Measurements from ENCODE around the gene NDUFAF7. TPM values are rescaled to one million over a fixed set of nuclear protein-coding genes. Genes with fewer than 3 reads are reported as not detected.
A peak's percentile ranks its signal among the peaks of the same experiment; 100 is the strongest.

NDUFAF7 gene
- 10 to 100 TPM in 3 of 4 donors, 1 to 10 TPM in 1; 9.0 to 15.7 (median 10.8) TPM for polyA plus RNA-seq
- long read RNA-seq, donor 1, result 0 reads
- long read RNA-seq, donor 2, partial matches to known transcripts, result 0 of 2 reads
- long read RNA-seq, donor 2, other reads (novel, unspliced or antisense), result 0 of 2 reads
- long read RNA-seq, donor 3, result 0 reads
- long read RNA-seq, donor 4, result 0 reads
- long read RNA-seq, donor 5, partial matches to known transcripts, result 0 of 1 reads
- long read RNA-seq, donor 5, other reads (novel, unspliced or antisense), result 0 of 1 reads
- long read RNA-seq, donor 6, partial matches to known transcripts, result 0 of 2 reads
- long read RNA-seq, donor 6, other reads (novel, unspliced or antisense), result 0 of 2 reads
- long read RNA-seq, donor 7, result 0 reads
- long read RNA-seq, donor 8, result 0 reads
- long read RNA-seq, donor 9, partial matches to known transcripts, result 0 of 1 reads
- long read RNA-seq, donor 9, other reads (novel, unspliced or antisense), result 0 of 1 reads
- long read RNA-seq, donor 10, result 0 reads

GRCh38 chr2:37231241-37232130, at the start of gene NDUFAF7, which contains the start of gene CEBPZ:
Gene NDUFAF7 (plus strand): TSS chr2:37231658. CDS start chr2:37231706, 48 bp downstream.
Gene CEBPZ (minus strand): TSS chr2:37231596. CDS start chr2:37231567, 29 bp downstream.
- DNase-seq, result peak; percentile 96 to 97
- WGBS, 3 donors, result 0% methylated on average over 66 to 73 of the region's 73 CpGs
- Histone ChIP-seq H3K27me3 (ENCODE audit: control insufficient read depth in 3 of 3, insufficient read depth in 3 of 3, low read length in 3 of 3) (no peaks in the 10 kb centered on the region), H3K36me3 (ENCODE audit: control insufficient read depth in 3 of 3, insufficient read depth in 2 of 3, low read depth in 1 of 3, low read length in 3 of 3) (peaks cover 0 to 14% (median 2%) of the 10 kb centered on the region in 3 donors), H3K4me1 (ENCODE audit: control insufficient read depth in 3 of 3, insufficient read depth in 2 of 3, low read depth in 1 of 3, low read length in 2 of 3) (peaks cover 4 to 12% (median 7%) of the 10 kb centered on the region in 3 donors), H3K9me3 (ENCODE audit: control insufficient read depth in 2 of 2, insufficient read depth in 1 of 2, low read depth in 1 of 2, low read length in 1 of 2) (no peaks in the 10 kb centered on the region), H3K27ac (ENCODE audit: low read depth in 1 of 3, low read length in 2 of 3) (peak within 1 kb of the TSS; percentile 68 to 95 (median 91)), H3K4me3 (ENCODE audit: low read depth in 1 of 3, low read length in 3 of 3) (peak within 1 kb of the TSS; percentile 70 to 83 (median 71))
- FAIRE-seq, result no peak

- H3K27ac ChIP-seq (ENCODE audit: low read depth in 1 of 3, low read length in 2 of 3), result no peak overlapping the region
- 80 to 84% (median 82%) methylated on average over 17 of the region's 17 CpGs for WGBS, 3 donors
- peaks cover 0 to 6% (median 0%) of the 10 kb centered on the region in 3 donors for H3K27me3 ChIP-seq (ENCODE audit: control insufficient read depth in 3 of 3, insufficient read depth in 3 of 3, low read length in 3 of 3)
- H3K4me1 ChIP-seq (ENCODE audit: control insufficient read depth in 3 of 3, insufficient read depth in 2 of 3, low read depth in 1 of 3, low read length in 2 of 3), result no peaks in the 10 kb centered on the region
- no peaks in the 10 kb centered on the region for H3K36me3 ChIP-seq (ENCODE audit: control insufficient read depth in 3 of 3, insufficient read depth in 2 of 3, low read depth in 1 of 3, low read length in 3 of 3)
- no peaks in the 10 kb centered on the region for H3K9me3 ChIP-seq (ENCODE audit: control insufficient read depth in 2 of 2, insufficient read depth in 1 of 2, low read depth in 1 of 2, low read length in 1 of 2)
- DNase-seq, result no peak
- FAIRE-seq, result no peak
- no peak overlapping the region for H3K4me3 ChIP-seq (ENCODE audit: low read depth in 1 of 3, low read length in 3 of 3)
Measured at GRCh38 chr2:37181726-37182684, 49.5 kb upstream of the NDUFAF7 start.

GRCh38 chr2:37188570-37188969, 42.9 kb upstream of the NDUFAF7 start, which contains the start of gene SULT6B1:
Gene SULT6B1 (minus strand): TSS chr2:37188670. CDS start chr2:37188640, 30 bp downstream.
- Histone ChIP-seq H3K27ac (ENCODE audit: low read depth in 1 of 3, low read length in 2 of 3) (no peak within 1 kb of the TSS), H3K9me3 (ENCODE audit: control insufficient read depth in 2 of 2, insufficient read depth in 1 of 2, low read depth in 1 of 2, low read length in 1 of 2) (no peaks in the 10 kb centered on the region), H3K4me3 (ENCODE audit: low read depth in 1 of 3, low read length in 3 of 3) (no peak within 1 kb of the TSS), H3K36me3 (ENCODE audit: control insufficient read depth in 3 of 3, insufficient read depth in 2 of 3, low read depth in 1 of 3, low read length in 3 of 3) (no peaks in the 10 kb centered on the region), H3K4me1 (ENCODE audit: control insufficient read depth in 3 of 3, insufficient read depth in 2 of 3, low read depth in 1 of 3, low read length in 2 of 3) (no peaks in the 10 kb centered on the region), H3K27me3 (ENCODE audit: control insufficient read depth in 3 of 3, insufficient read depth in 3 of 3, low read length in 3 of 3) (peaks cover 0 to 3% (median 0%) of the 10 kb centered on the region in 3 donors)
- FAIRE-seq (no peak), DNase-seq (no peak)
- 95 to 100% (median 95%) methylated on average over 2 of the region's 2 CpGs for WGBS, 3 donors

- Histone ChIP-seq H3K36me3 (ENCODE audit: control insufficient read depth in 3 of 3, insufficient read depth in 2 of 3, low read depth in 1 of 3, low read length in 3 of 3) (no peaks in the 10 kb centered on the region), H3K4me1 (ENCODE audit: control insufficient read depth in 3 of 3, insufficient read depth in 2 of 3, low read depth in 1 of 3, low read length in 2 of 3) (no peaks in the 10 kb centered on the region), H3K9me3 (ENCODE audit: control insufficient read depth in 2 of 2, insufficient read depth in 1 of 2, low read depth in 1 of 2, low read length in 1 of 2) (no peaks in the 10 kb centered on the region), H3K27me3 (ENCODE audit: control insufficient read depth in 3 of 3, insufficient read depth in 3 of 3, low read length in 3 of 3) (peaks cover 0 to 3% (median 0%) of the 10 kb centered on the region in 3 donors), H3K27ac (ENCODE audit: low read depth in 1 of 3, low read length in 2 of 3) (peak overlapping the region in 1 of 3 donors; percentile 17), H3K4me3 (ENCODE audit: low read depth in 1 of 3, low read length in 3 of 3) (no peak overlapping the region)
- DNase-seq, result peak; percentile 22 to 25
- FAIRE-seq, result no peak
- WGBS, 3 donors, result 71 to 76% (median 75%) methylated on average over 6 of the region's 6 CpGs
Measured at GRCh38 chr2:37189452-37190153, 41.9 kb upstream of the NDUFAF7 start.

- Histone ChIP-seq H3K36me3 (ENCODE audit: control insufficient read depth in 3 of 3, insufficient read depth in 2 of 3, low read depth in 1 of 3, low read length in 3 of 3) (no peaks in the 10 kb centered on the region), H3K27me3 (ENCODE audit: control insufficient read depth in 3 of 3, insufficient read depth in 3 of 3, low read length in 3 of 3) (peaks cover 0 to 3% (median 0%) of the 10 kb centered on the region in 3 donors), H3K4me1 (ENCODE audit: control insufficient read depth in 3 of 3, insufficient read depth in 2 of 3, low read depth in 1 of 3, low read length in 2 of 3) (no peaks in the 10 kb centered on the region), H3K4me3 (ENCODE audit: low read depth in 1 of 3, low read length in 3 of 3) (no peak overlapping the region), H3K27ac (ENCODE audit: low read depth in 1 of 3, low read length in 2 of 3) (no peak overlapping the region), H3K9me3 (ENCODE audit: control insufficient read depth in 2 of 2, insufficient read depth in 1 of 2, low read depth in 1 of 2, low read length in 1 of 2) (no peaks in the 10 kb centered on the region)
- 81 to 87% (median 85%) methylated on average over 4 of the region's 4 CpGs for WGBS, 3 donors
- DNase-seq (no peak), FAIRE-seq (no peak)
Measured at GRCh38 chr2:37190290-37190689, 41.2 kb upstream of the NDUFAF7 start.

GRCh38 chr2:37191253-37191652, 40.2 kb upstream of the NDUFAF7 start:
- WGBS, 3 donors, result 77 to 85% (median 80%) methylated on average over 4 of the region's 4 CpGs
- Histone ChIP-seq H3K4me1 (ENCODE audit: control insufficient read depth in 3 of 3, insufficient read depth in 2 of 3, low read depth in 1 of 3, low read length in 2 of 3) (no peaks in the 10 kb centered on the region), H3K9me3 (ENCODE audit: control insufficient read depth in 2 of 2, insufficient read depth in 1 of 2, low read depth in 1 of 2, low read length in 1 of 2) (no peaks in the 10 kb centered on the region), H3K4me3 (ENCODE audit: low read depth in 1 of 3, low read length in 3 of 3) (no peak overlapping the region), H3K27me3 (ENCODE audit: control insufficient read depth in 3 of 3, insufficient read depth in 3 of 3, low read length in 3 of 3) (peaks cover 0 to 2% (median 0%) of the 10 kb centered on the region in 3 donors), H3K36me3 (ENCODE audit: control insufficient read depth in 3 of 3, insufficient read depth in 2 of 3, low read depth in 1 of 3, low read length in 3 of 3) (no peaks in the 10 kb centered on the region), H3K27ac (ENCODE audit: low read depth in 1 of 3, low read length in 2 of 3) (no peak overlapping the region)
- DNase-seq, result no peak
- no peak for FAIRE-seq

GRCh38 chr2:37191747-37192146, 39.7 kb upstream of the NDUFAF7 start:
- H3K36me3 ChIP-seq (ENCODE audit: control insufficient read depth in 3 of 3, insufficient read depth in 2 of 3, low read depth in 1 of 3, low read length in 3 of 3), result no peaks in the 10 kb centered on the region
- no peaks in the 10 kb centered on the region for H3K27me3 ChIP-seq (ENCODE audit: control insufficient read depth in 3 of 3, insufficient read depth in 3 of 3, low read length in 3 of 3)
- no peaks in the 10 kb centered on the region for H3K4me1 ChIP-seq (ENCODE audit: control insufficient read depth in 3 of 3, insufficient read depth in 2 of 3, low read depth in 1 of 3, low read length in 2 of 3)
- H3K4me3 ChIP-seq (ENCODE audit: low read depth in 1 of 3, low read length in 3 of 3), result no peak overlapping the region
- WGBS, 3 donors, result 85 to 90% (median 88%) methylated on average over 6 of the region's 6 CpGs
- DNase-seq (no peak), FAIRE-seq (no peak)
- no peak overlapping the region for H3K27ac ChIP-seq (ENCODE audit: low read depth in 1 of 3, low read length in 2 of 3)
- no peaks in the 10 kb centered on the region for H3K9me3 ChIP-seq (ENCODE audit: control insufficient read depth in 2 of 2, insufficient read depth in 1 of 2, low read depth in 1 of 2, low read length in 1 of 2)
